H1 (cell line): ENCODE results near the gene ARL6IP1. TPM values are rescaled to one million over a fixed set of nuclear protein-coding genes. Genes with fewer than 3 reads are reported as not detected.
"Not testable (repeated sequence)": the region's sequence is repeated elsewhere in the genome, so short reads cannot be mapped to it uniquely, and the experiment has no call there.

Experiments
- CTCF ChIA-PET: fragments of 300-600 bp; sonication (Branson Sonifier 250); formaldehyde crosslinking; loops from one replicate; lab custom pipeline; 2021; ENCODE audit not compliant: partially characterized antibody; lab: Charles Lee
- POLR2A ChIA-PET: fragments of 300-600 bp; sonication (Branson Sonifier 250); formaldehyde crosslinking; loops from one replicate; lab custom pipeline; 2021; ENCODE audit warnings: inconsistent platforms; ENCODE audit not compliant: partially characterized antibody; lab: Charles Lee
- DNase-seq, 2 experiments: peaks; one replicate each; pipeline versions ENCODE4 v3.0.0 to v3.0.0-alpha.2; 2010 to 2022; ENCODE audit warnings: low spot score in 2 of 2, low read depth in 1 of 2, mixed read lengths in 1 of 2
- FAIRE-seq: peaks from 2 replicates; lab custom pipeline; 2011; peaks lifted over from hg19 to GRCh38; lab: Jason Lieb, UNC
- H2AFZ ChIP-seq: 2 replicates; pipeline ENCODE4 v1.8.1; 2012; ENCODE audit warnings: low read length, inconsistent platforms
- H2AK5ac ChIP-seq: 2 replicates; pipeline ENCODE4 v1.6.1; 2013; ENCODE audit warnings: low read depth, low read length
- H2BK120ac ChIP-seq: replicated peaks from 2 replicates; pipeline ENCODE3; 2013; ENCODE audit warnings: low read depth, low read length, inconsistent platforms
- H2BK12ac ChIP-seq: 2 replicates; pipeline ENCODE4 v1.6.1; 2013; ENCODE audit warnings: low read depth, low read length
- H2BK15ac ChIP-seq: 2 replicates; pipeline ENCODE4 v1.6.1; 2013; ENCODE audit warnings: low read length
- H2BK20ac ChIP-seq: 2 replicates; pipeline ENCODE4 v1.6.1; 2013; ENCODE audit warnings: low read length
- H2BK5ac ChIP-seq: 2 replicates; pipeline ENCODE4 v1.6.1; 2013; ENCODE audit warnings: low read depth, low read length
- H3K14ac ChIP-seq: 2 replicates; pipeline ENCODE4 v1.6.1; 2013; ENCODE audit warnings: inconsistent platforms; ENCODE audit not compliant: insufficient read length
- H3K18ac ChIP-seq: 2 replicates; pipeline ENCODE4 v1.6.1; 2013; ENCODE audit warnings: low read length; ENCODE audit errors: extremely low read depth
- H3K23ac ChIP-seq: 2 replicates; pipeline ENCODE4 v1.6.1; 2013; ENCODE audit warnings: inconsistent platforms; ENCODE audit not compliant: insufficient read length
- H3K23me2 ChIP-seq: 2 replicates; pipeline ENCODE4 v1.6.1; 2013; ENCODE audit warnings: low read depth, low read length
- H3K27ac ChIP-seq: 2 replicates; pipeline ENCODE4 v1.6.1; 2011; ENCODE audit warnings: low read depth, low read length, inconsistent platforms
- H3K27me3 ChIP-seq, 4 experiments: replicated peaks in 1 of 4; 1 replicate in 1 of 4; 2 replicates in 3 of 4; pipeline versions ENCODE4 v1.6.1 to v1.8.1; 2011 to 2013; ENCODE audit warnings: low read length in 3 of 4, mild to moderate bottlenecking in 3 of 4, inconsistent platforms in 2 of 4, mixed read lengths in 2 of 4, moderate library complexity in 1 of 4; ENCODE audit not compliant: control insufficient read depth in 3 of 4, insufficient read depth in 3 of 4; ENCODE audit errors: extremely low read depth in 1 of 4
- H3K36me3 ChIP-seq, 4 experiments: 2 replicates each; pipeline versions ENCODE4 v1.6.1 to v1.8.1; 2011 to 2013; ENCODE audit warnings: mild to moderate bottlenecking in 4 of 4, low read length in 3 of 4, moderate library complexity in 2 of 4, control low read depth in 1 of 4, inconsistent platforms in 1 of 4; ENCODE audit not compliant: insufficient read depth in 4 of 4, control insufficient read depth in 2 of 4
- H3K4ac ChIP-seq: replicated peaks from 2 replicates; pipeline ENCODE3; 2013; ENCODE audit warnings: low read length, low read depth, mixed read lengths, inconsistent platforms; ENCODE audit not compliant: insufficient read length
- H3K4me1 ChIP-seq, 4 experiments: replicated peaks in 1 of 4; 1 replicate in 1 of 4; 2 replicates in 3 of 4; pipeline versions ENCODE4 v1.6.1 to v1.8.1; 2011 to 2013; ENCODE audit warnings: low read length in 3 of 4, inconsistent platforms in 2 of 4, mixed read lengths in 1 of 4; ENCODE audit not compliant: insufficient read depth in 4 of 4, control insufficient read depth in 3 of 4
- H3K4me2 ChIP-seq, 2 experiments: 2 replicates each; pipeline versions ENCODE4 v1.6.1 to v1.8.1; 2011 to 2013; ENCODE audit warnings: low read depth in 2 of 2, low read length in 2 of 2, control low read depth in 1 of 2, inconsistent platforms in 1 of 2, mild to moderate bottlenecking in 1 of 2; ENCODE audit not compliant: insufficient read depth in 1 of 2
- H3K4me3 ChIP-seq, 4 experiments: fragments of 200-600, 300-600 bp in 1 of 4; sonication (generic), shearing (Covaris generic), sonication (Bioruptor Twin) in 1 of 4; 2 replicates each; pipeline versions ENCODE4 v1.5.1 to v1.8.1; 2011 to 2016; ENCODE audit warnings: low read length in 4 of 4, low read depth in 3 of 4, control low read depth in 2 of 4, inconsistent platforms in 2 of 4, mild to moderate bottlenecking in 2 of 4, mixed read lengths in 1 of 4, moderate library complexity in 1 of 4; ENCODE audit not compliant: insufficient read depth in 2 of 4; ENCODE audit errors: extremely low read depth in 1 of 4
- H3K56ac ChIP-seq: replicated peaks from 2 replicates; pipeline ENCODE3; 2013; ENCODE audit warnings: low read depth, mild to moderate bottlenecking, mixed read lengths, low read length, inconsistent platforms; ENCODE audit not compliant: insufficient read length
- H3K79me1 ChIP-seq: 2 replicates; pipeline ENCODE4 v1.6.1; 2013; ENCODE audit warnings: low read depth, low read length, control low read depth
- H3K79me2 ChIP-seq, 2 experiments: 2 replicates each; pipeline versions ENCODE4 v1.6.1 to v1.8.1; 2012 to 2013; ENCODE audit warnings: low read length in 2 of 2, mild to moderate bottlenecking in 2 of 2, inconsistent platforms in 1 of 2; ENCODE audit not compliant: insufficient read depth in 2 of 2, control insufficient read depth in 1 of 2
- H3K9ac ChIP-seq, 4 experiments: replicated peaks in 1 of 4; 1 replicate in 1 of 4; 2 replicates in 3 of 4; pipeline versions ENCODE4 v1.6.1 to v1.8.1; 2011 to 2013; ENCODE audit warnings: low read depth in 3 of 4, low read length in 3 of 4, control low read depth in 2 of 4, mild to moderate bottlenecking in 2 of 4, moderate library complexity in 2 of 4, inconsistent platforms in 1 of 4; ENCODE audit errors: extremely low read depth in 1 of 4
- H3K9me3 ChIP-seq, 2 experiments: 2 replicates each; pipeline versions ENCODE4 v1.6.1 to v1.8.1; 2012 to 2013; ENCODE audit warnings: mild to moderate bottlenecking in 2 of 2, moderate library complexity in 2 of 2, control low read depth in 1 of 2, inconsistent platforms in 1 of 2, low read depth in 1 of 2, low read length in 1 of 2, mixed read lengths in 1 of 2; ENCODE audit not compliant: insufficient read depth in 2 of 2
- H4K20me1 ChIP-seq, 2 experiments: replicated peaks in 1 of 2; 2 replicates each; pipeline versions ENCODE3 to v1.8.1; 2011 to 2013; ENCODE audit warnings: inconsistent platforms in 2 of 2, low read length in 2 of 2, mild to moderate bottlenecking in 1 of 2; ENCODE audit not compliant: insufficient read depth in 2 of 2, control insufficient read depth in 1 of 2
- H4K5ac ChIP-seq: 2 replicates; pipeline ENCODE4 v1.6.1; 2013; ENCODE audit warnings: low read length, low read depth, mixed read lengths, inconsistent platforms; ENCODE audit not compliant: insufficient read length
- H4K8ac ChIP-seq: 2 replicates; pipeline ENCODE4 v1.8.0; 2013; ENCODE audit warnings: mild to moderate bottlenecking, moderate library complexity, low read length, inconsistent platforms; ENCODE audit not compliant: insufficient read depth; ENCODE audit errors: extremely low read depth
- H4K91ac ChIP-seq: replicated peaks from 2 replicates; pipeline ENCODE3; 2013; ENCODE audit warnings: low read length, mixed read lengths, inconsistent platforms; ENCODE audit not compliant: insufficient read length
- WGBS, 2 experiments: shearing (Covaris generic) in 1 of 2; methylation state at CpG; one replicate each; pipeline versions ENCODE4 v1.1.6 to v1.1.7; 2013 to 2015; ENCODE audit warnings: low lambda C conversion rate in 2 of 2, mixed read lengths in 2 of 2, inconsistent platforms in 1 of 2, low coverage in 1 of 2, missing lambda C conversion rate in 1 of 2; ENCODE audit not compliant: insufficient replicate concordance in 2 of 2, insufficient coverage in 1 of 2, insufficient read length in 1 of 2; ENCODE audit errors: extremely low coverage in 1 of 2, missing lambda C conversion rate in 1 of 2; 5-methylcytosine and 5-hydroxymethylcytosine counted together
- polyA plus RNA-seq, 7 experiments: library from polyadenylated mRNA; depleted of rRNA in 3 of 7; stranded (reverse) in 5 of 7; unstranded in 2 of 7; fragments of >200 nt in 5 of 7; fragments of 200-250 nt in 2 of 7; gene quantifications; 1 replicate in 5 of 7; 2 replicates in 1 of 7; 4 replicates in 1 of 7; pipeline versions ENCODE4 v1.2.1 to v1.2.3, GENCODE V29; 2011 to 2013; ENCODE audit warnings: missing spikeins in 2 of 7, mixed read lengths in 2 of 7
- total RNA-seq: library from RNA; stranded (reverse); fragmentation: NEBNext Ultra II Directional; extraction: Animal tissue kit (Norgen Biotek cat#: 25700); gene quantifications from 2 replicates; pipeline ENCODE4 v1.2.1, GENCODE V29; 2021

The ARL6IP1 gene
- total and polyA plus RNA-seq, 2 of the 8 experiments (the other 6 are each of a cell fraction or from before 2014, with no cell fraction given): 162 to 170 TPM

DNA sequence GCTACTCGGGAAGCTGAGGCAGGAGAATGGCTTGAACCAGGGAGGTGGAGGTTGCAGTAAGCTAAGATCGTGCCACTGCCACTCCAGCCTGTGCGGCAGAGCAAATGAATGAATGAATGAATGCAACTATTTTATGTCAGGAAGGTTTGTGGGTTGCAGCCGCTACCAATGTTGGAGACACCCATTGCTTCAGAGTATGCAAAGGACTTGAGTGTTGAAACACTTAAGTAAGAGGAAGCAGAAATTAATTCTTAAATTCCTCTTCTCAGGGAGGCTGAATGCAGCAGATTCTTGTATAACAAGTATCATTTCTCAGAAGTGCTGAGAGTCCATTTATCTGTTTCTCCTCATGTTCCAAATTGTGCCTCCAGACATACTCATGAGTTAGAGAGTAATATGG is 26.7 kb downstream of the ARL6IP1 start:
- POLR2A ChIA-PET: interaction anchor here (3.0 to 5.5 kb wide), 2 partner anchors 11 to 15 kb away, joined by 11 to 43 read pairs; partner anchors contain the start of gene RPS15A
- not testable (repeated sequence) for FAIRE-seq

GRCh38 chr16:18772171-18772570 is 29.2 kb downstream of the ARL6IP1 start:
- H3K27me3 ChIP-seq, H3K79me2 ChIP-seq, DNase-seq, H3K4me2 ChIP-seq, H2BK15ac ChIP-seq, H3K14ac ChIP-seq, H2BK12ac ChIP-seq, H4K5ac ChIP-seq, H4K91ac ChIP-seq, H3K4me1 ChIP-seq, H4K20me1 ChIP-seq, H2BK20ac ChIP-seq, CTCF ChIA-PET, H3K9me3 ChIP-seq, H3K79me1 ChIP-seq, H2AK5ac ChIP-seq, H3K36me3 ChIP-seq, H2BK120ac ChIP-seq, H3K18ac ChIP-seq, H3K4me3 ChIP-seq, H3K56ac ChIP-seq, H2BK5ac ChIP-seq, H3K27ac ChIP-seq, H2AFZ ChIP-seq, H3K4ac ChIP-seq, FAIRE-seq, H3K23ac ChIP-seq, H3K9ac ChIP-seq, H3K23me2 ChIP-seq, H4K8ac ChIP-seq: not testable (repeated sequence)
- POLR2A ChIA-PET: interaction anchor here (1.1 to 5.5 kb wide), 2 partner anchors 13 to 18 kb away, joined by 6 to 43 read pairs; partner anchors contain the start of gene RPS15A
- WGBS, 2 experiments: 94% methylated on average over 6 of the region's 7 CpGs; no CpG with 5 or more reads in 1 of the 2 experiments

More for the DNA sequence above, 26.7 kb downstream of the ARL6IP1 start:
- H3K4me2 ChIP-seq, H3K79me1 ChIP-seq, H3K27ac ChIP-seq, H3K4ac ChIP-seq, H4K5ac ChIP-seq, H4K91ac ChIP-seq, H3K4me3 ChIP-seq, H3K14ac ChIP-seq, H2BK5ac ChIP-seq, H3K23me2 ChIP-seq, H2BK12ac ChIP-seq, H3K36me3 ChIP-seq, DNase-seq, H3K27me3 ChIP-seq, H3K79me2 ChIP-seq, H2BK120ac ChIP-seq, H2BK20ac ChIP-seq, H3K23ac ChIP-seq, H3K4me1 ChIP-seq, H3K18ac ChIP-seq, H3K9me3 ChIP-seq, H4K20me1 ChIP-seq, H2BK15ac ChIP-seq, H4K8ac ChIP-seq, H3K56ac ChIP-seq, H2AK5ac ChIP-seq, H3K9ac ChIP-seq, H2AFZ ChIP-seq: not testable (repeated sequence)
- CTCF ChIA-PET: interaction anchor here (0.6 kb wide), 1 partner anchor 23 kb away, joined by 3 read pairs; no protein-coding TSS in a partner anchor
- WGBS, 2 experiments: 98% methylated on average over 4 of the region's 4 CpGs; no CpG with 5 or more reads in 1 of the 2 experiments
